ENCODE results near the gene GSDMA.

GSDMA gene, protein sequence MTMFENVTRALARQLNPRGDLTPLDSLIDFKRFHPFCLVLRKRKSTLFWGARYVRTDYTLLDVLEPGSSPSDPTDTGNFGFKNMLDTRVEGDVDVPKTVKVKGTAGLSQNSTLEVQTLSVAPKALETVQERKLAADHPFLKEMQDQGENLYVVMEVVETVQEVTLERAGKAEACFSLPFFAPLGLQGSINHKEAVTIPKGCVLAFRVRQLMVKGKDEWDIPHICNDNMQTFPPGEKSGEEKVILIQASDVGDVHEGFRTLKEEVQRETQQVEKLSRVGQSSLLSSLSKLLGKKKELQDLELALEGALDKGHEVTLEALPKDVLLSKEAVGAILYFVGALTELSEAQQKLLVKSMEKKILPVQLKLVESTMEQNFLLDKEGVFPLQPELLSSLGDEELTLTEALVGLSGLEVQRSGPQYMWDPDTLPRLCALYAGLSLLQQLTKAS

DNA sequence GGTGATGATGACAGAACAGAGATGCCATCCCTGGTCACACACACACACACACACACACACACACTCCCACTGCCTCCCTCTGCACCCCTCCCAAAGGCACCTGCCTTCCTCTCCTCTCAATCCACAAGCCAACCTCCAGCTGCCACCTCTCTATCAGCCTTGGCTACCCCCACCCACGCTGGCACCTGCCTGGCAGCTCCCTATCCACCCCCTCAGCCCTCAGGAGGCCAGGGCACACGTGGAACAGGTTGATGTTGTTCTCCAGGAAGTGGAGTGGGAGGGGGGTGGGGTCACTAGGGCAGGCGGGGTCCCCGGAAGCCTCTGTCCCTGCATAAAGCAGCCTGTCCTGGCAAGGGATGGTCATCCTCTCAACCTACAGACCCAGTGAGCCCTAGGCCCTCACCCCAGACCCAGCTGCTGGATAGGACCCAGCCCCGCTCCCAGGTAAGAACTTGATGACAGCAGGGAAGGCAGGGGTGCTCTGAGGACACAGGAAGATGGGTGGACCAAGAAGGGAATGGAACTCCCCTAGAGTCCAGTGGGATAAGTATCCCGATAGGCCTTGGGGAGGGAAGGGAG lies at the start of gene GSDMA:
GSDMA (plus strand) TSS at position 363 of the 579 bp plus-strand sequence. CDS start 2,684 bp downstream, outside the sequence.
- DNase-seq (ENCODE audit: low read depth in 2 of 2), result no peak

- no peak for DNase-seq (ENCODE audit: low read depth in 2 of 2)
Observed at GRCh38 chr17:39913989-39914388, 48.8 kb upstream of the GSDMA start.

- DNase-seq (ENCODE audit: low read depth in 2 of 2), result no peak
Observed at GRCh38 chr17:39915559-39915958, 47.2 kb upstream of the GSDMA start.

DNA sequence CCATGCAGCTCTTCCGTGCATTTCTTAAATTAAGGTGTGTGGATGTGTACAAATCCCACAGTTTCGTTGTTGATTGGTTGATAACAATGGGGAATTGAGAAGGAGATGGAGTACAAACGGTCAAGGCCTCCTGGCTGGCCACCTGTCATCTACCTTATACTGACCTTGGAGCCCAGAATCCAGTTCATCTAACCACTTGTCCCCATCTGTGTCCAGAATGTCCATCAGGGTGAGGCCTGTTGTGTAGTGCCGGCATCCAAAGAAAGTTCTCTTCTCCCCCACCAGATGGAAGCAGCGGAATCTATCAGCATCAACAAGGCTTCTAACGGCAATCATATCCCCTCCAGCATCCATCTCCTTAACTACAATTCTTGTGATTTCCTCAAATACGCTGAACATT lies 45.9 kb upstream of the GSDMA start:
- no peak for DNase-seq (ENCODE audit: low read depth in 2 of 2)

DNA sequence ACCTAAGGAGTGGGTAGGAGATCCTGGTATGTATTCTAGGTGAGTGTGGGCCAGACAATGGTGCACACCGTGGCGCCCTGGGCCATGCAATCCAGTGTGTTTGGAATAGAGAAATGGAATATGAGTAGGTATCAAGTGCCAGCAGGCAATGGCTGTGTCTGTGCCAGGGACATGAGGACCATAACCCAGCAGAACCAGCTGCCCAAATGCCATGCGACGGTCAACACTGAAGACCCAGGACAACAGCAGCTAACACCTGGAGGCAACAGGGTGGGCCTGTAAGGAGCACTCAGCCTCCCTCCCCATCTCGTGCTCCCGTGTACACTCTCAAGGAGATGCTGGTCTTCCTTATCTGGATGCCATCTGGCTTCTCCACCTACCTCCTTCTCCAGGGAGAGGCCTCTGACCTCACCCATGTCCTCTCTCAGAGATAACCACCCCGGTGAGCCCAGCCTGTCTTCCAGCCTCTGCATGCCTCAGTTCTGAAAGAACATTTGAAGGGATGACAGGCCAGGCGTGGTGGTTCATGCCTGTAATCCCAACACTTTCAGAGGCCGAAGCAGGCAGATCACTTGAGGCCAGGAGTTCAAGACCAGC lies 43.6 kb upstream of the GSDMA start:
- no peak for DNase-seq (ENCODE audit: low read depth in 2 of 2)

- DNase-seq (ENCODE audit: low read depth in 2 of 2), result peak; percentile 55 to 64
Observed at GRCh38 chr17:39920218-39921210, 42.3 kb upstream of the GSDMA start.

DNA sequence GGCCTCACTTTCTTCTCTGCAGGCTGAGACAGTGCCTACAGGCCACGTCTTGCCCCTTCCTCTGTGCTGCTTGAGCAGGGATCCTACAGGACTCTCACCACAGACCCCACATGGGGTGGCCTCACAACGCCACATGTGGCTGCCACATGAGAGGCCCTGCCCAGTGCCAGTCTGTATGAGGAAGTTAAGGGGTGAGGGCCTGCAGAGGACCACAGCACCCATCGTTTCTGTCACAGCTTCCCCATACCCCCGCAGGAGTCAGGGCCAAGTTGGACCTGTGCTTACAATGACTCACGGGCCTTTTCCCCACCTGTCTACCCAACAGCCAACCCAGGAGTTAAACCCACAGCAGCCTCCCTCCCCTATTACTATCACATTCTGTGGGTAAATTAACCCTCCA lies 41.5 kb upstream of the GSDMA start:
- peak in 1 of 2 donors; percentile 22 for DNase-seq (ENCODE audit: low read depth in 2 of 2)

GRCh38 chr17:39922006-39922405 lies 40.8 kb upstream of the GSDMA start:
- no peak for DNase-seq (ENCODE audit: low read depth in 2 of 2)

DNA sequence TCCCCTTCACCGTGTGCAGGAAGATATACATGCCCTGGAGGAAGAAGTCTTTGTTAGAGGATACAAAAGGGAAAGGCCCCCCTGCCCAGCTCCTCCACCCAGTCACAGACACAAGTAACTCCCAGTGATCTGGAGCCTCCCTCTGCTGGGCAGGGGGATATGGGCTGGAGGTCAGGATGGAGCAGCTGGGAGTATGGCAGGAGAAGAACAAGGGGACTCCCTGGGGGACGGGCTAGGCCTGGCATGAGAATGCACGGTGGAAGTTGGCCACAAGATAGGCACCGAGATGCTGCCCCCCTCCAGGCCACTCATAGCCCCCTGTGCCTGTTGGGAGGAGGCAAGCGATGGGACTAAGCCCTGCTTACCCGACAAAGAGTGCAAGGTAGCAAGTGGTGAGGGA lies 39.6 kb upstream of the GSDMA start:
- DNase-seq (ENCODE audit: low read depth in 2 of 2), result no peak

DNA sequence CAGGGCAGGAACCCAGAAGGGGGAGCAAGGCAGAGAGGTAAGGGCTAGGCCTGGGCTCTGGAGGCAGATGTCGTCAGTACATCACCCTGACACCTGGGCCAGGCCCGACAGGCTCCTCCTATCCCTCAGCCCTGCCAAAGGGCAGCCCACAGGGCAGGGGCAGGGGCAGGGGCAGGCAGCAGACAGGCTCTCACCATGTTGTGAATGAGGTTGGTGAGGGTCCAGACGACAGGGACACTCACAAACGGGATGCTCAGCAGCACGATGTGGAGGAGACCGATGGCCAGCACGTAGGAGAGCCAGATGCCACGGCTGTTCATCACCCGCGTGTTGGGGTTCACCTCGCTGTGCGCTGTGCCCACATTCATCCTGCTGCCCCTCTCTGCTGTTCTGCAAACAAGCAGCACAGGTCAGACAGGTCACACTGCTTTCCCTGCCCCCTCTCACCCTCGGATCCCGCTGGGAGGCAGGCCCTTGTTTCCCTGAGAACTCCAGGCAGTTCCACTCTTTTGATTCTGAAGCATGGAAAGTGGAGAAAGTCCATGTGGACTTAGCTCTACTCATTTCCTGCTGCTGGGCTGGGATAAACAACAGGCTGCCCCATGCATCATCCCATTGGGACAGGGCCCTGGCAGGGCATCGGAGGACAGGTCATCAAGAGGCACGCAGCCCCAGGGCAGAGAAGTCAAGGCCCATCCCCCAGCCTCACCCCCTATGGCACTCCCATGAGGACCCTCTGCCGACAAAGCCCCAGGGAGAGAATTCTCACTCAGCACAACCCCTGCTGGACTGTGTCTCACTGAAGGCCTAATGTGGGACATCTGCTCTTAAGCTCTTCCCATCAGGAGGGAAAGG lies 38.7 kb upstream of the GSDMA start:
- DNase-seq (ENCODE audit: low read depth in 2 of 2), result no peak

DNA sequence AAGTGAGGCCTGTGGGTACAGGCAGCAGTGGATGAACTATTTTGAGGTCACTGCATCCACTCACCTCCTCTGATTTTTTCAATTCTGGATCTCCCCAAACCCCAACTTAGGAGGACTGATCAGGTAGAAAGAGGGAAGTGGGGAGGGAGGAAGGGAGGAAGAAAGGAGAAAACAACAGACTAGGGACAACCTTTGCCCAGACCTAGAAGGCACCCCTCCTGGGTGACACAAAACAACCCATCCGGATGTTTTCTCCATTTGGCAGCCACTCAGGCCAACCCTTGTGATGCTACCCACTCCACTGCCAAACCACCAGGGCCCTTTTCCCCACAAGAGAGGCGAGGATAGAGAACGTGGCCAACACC lies 38.1 kb upstream of the GSDMA start:
- no peak for DNase-seq (ENCODE audit: low read depth in 2 of 2)

DNA sequence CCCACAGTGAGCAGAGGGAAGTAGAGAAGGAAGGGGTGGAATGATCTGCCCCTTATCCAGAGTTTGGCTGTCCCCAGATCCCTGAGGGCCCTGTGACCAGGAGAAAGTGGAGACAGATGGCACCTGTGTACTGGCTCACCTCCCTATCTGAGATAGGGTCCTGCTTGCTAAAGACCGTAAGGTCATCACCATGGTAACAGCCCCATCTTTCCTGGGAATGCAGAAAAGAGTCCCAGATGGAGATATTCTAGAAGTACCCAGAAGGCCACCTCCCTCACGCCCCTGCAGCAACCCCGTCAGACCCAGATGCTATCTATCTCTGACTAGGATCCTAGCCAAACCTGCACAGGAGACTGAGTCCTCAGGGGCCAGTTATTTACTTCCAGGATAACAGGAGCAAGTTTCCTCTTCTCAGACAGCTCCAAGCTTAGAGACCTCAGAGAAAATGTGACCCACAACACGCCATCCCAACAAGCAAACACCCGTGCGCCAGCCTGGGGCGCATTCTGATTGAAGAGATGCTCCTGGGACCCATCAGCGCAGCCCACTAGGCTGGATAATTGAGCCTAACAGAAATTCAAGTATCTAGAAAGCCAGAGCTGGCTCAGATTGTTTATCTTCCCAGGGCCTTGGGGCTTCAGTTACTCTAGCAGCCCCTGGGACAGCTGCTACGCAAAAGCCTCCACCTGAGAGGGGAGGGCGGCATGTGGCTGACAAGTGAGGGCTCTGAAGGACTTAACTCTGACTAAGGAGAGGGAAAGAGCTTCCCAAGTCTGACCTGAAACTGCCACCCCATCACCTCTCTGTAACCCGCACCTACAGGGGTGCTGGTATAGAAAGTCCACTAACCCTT lies 37.3 kb upstream of the GSDMA start:
- DNase-seq (ENCODE audit: low read depth in 2 of 2), result no peak

DNA sequence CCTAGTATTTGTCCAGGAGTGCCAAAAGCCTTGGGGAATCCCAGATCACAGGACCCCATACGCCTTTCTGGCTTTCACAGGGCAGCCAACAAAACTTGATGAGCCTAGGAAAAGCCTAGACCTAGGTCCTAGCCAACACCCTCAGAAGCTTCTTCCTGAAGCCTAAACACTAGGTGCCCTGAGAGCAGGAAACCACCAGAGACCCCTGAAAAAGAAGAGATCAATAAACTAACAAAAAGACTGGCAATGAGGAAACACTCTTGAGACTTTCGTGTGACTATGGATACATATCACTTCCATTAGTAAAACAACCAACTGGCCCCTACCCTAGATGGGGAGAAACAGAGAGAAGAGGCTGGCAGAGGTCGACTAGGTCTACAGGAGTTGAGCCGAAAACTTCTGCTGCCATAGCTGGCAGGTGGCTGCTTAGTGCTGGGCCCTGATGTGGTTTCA lies 36.6 kb upstream of the GSDMA start:
- no peak for DNase-seq (ENCODE audit: low read depth in 2 of 2)

- DNase-seq (ENCODE audit: low read depth in 2 of 2), result peak; percentile 37 to 49
Observed at GRCh38 chr17:39926588-39927100, 36.2 kb upstream of the GSDMA start.

DNA sequence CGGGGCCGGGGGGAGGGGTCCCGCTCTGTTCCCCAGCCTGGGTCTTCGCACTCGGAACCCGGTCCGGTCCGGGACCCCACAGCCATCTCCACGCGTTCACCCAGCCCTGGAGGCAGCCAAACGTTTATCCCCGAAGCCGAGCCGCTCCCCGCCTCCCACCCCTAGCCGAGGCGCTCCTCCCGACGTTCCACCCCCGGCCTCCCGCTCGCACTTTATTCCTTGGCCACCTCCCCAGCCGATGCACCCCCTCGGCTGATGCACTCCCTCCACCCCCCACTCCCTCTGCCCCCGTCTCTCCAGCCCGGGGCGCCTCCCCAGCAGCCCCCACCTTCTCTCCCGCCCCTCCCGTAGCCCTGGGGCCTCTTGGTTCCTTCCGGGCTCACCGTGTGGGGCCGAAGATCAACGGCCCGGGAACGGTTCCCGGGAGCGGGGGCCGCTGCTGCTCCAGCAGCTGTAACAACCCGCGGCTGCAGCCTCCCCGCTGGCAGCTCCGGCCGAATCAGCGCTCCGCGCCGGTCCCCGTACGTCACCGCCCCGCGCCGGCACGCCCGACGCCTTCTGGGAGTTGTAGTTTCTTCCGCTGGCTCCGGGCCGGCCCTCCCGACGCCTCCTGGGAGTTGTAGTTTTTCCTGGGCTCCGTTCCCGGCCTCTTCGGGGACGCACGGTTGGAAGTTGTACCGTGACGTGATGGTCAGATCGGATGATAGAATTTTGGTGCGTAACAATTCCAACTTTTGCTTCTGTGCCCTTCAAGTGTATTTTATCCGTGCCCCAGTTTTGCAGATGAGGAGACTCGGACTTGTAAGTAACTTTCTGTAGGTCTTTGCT lies 35.5 kb upstream of the GSDMA start, which contains the start of the genes LRRC3C and ORMDL3:
LRRC3C (plus strand) TSS at position 632 of the 828 bp plus-strand sequence. CDS start 13,792 bp downstream, outside the sequence.
ORMDL3 (minus strand) TSS at position 501 of the 828 bp plus-strand sequence. CDS start 3,398 bp downstream, outside the sequence.
- DNase-seq (ENCODE audit: low read depth in 2 of 2), result peak; percentile 86 to 90

DNA sequence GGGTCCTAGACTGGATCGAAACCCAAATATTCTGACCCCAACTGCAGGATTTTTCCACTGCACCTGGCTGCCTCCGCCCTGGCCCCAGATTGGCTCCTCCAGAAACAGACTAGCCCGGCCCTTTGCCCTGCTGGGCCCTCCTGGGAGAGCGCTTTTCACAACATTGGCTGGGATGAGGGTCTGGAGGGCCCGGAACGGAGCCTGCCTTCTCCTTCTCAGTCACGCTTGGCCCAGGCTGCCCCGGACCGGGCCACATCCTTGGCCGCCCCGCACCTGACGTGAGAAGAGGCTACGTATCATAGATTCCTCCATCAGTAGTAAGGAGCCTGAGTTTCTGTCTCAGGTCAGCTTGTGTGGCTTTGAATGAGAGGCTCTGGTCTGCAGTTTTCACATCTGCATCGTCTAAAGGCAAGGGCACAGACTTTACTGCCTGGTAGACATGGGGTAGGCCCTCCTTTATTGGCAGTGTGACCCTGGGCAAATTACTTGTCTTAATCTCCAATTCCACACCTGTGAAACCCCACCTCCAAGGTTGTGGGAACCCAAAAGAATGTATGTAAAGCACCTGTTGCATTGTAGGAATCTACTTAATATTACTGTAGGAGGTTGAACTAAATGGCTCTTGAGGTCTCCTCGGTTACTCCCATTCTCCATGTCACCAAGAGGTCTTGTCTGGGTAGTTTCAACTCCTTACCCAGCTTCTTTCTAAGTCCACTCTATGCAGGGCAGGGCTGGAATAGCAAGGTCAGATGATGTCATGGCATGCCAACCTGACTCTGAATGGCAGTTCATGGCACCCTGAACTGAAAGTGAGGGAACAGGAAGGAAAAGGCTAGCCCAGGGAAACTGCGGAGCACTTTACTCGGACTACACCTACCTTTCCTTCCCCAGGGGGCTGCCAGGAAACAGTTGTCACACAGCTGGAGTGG lies 34.6 kb upstream of the GSDMA start:
- DNase-seq (ENCODE audit: low read depth in 2 of 2), result no peak

Measured in stimulated activated CD8-positive, alpha-beta memory T cell treated with anti-CD3 and anti-CD28 coated beads, Interleukin-15, amount 100 ng/mL, for 48 hours (primary cell).